Osteoblast (primary cell): ENCODE measurements around the gene THSD8. TPM values are rescaled to one million over a fixed set of nuclear protein-coding genes. Genes with fewer than 3 reads are reported as not detected.

ENCODE experiments used
- DNase-seq: peaks from one replicate; pipeline ENCODE4 v3.0.0; 2011; ENCODE audit warnings: low spot score, mixed read lengths; ENCODE audit not compliant: insufficient read length; ENCODE audit errors: missing footprints
- H2AFZ ChIP-seq: 2 replicates; pipeline ENCODE4 v1.6.0; 2011; ENCODE audit warnings: mild to moderate bottlenecking, low read length
- H3K27ac ChIP-seq: 2 replicates; pipeline ENCODE4 v1.5.1; 2011; ENCODE audit warnings: mild to moderate bottlenecking, low read depth, low read length, moderate library complexity
- H3K27me3 ChIP-seq: 2 replicates; pipeline ENCODE4 v1.6.0; 2012; ENCODE audit warnings: mild to moderate bottlenecking, control low read depth, inconsistent platforms, low read length, moderate library complexity; ENCODE audit not compliant: insufficient read depth
- H3K36me3 ChIP-seq: 2 replicates; pipeline ENCODE4 v1.5.1; 2011; ENCODE audit warnings: mild to moderate bottlenecking, low read length, control low read depth, moderate library complexity; ENCODE audit not compliant: insufficient read depth
- H3K4me1 ChIP-seq: 2 replicates; pipeline ENCODE4 v1.5.1; 2011; ENCODE audit warnings: mild to moderate bottlenecking, low read length, control low read depth, moderate library complexity; ENCODE audit not compliant: insufficient read depth
- H3K4me2 ChIP-seq: 2 replicates; pipeline ENCODE4 v1.6.0; 2011; ENCODE audit warnings: mild to moderate bottlenecking, low read length; ENCODE audit not compliant: insufficient read depth
- H3K4me3 ChIP-seq: fragments of 200-600 bp; sonication (generic); 3 replicates; pipeline ENCODE4 v1.5.1; 2012; ENCODE audit warnings: mild to moderate bottlenecking, low read length, inconsistent platforms; ENCODE audit not compliant: insufficient read depth
- H3K79me2 ChIP-seq: 2 replicates; pipeline ENCODE4 v1.6.0; 2012; ENCODE audit warnings: mild to moderate bottlenecking, low read length, control low read depth, inconsistent platforms; ENCODE audit not compliant: insufficient read depth
- H3K9me3 ChIP-seq: 2 replicates; pipeline ENCODE4 v1.5.1; 2011; ENCODE audit warnings: low read depth, low read length, control low read depth
- H4K20me1 ChIP-seq: 2 replicates; pipeline ENCODE4 v1.6.0; 2012; ENCODE audit warnings: mild to moderate bottlenecking, low read length, control low read depth; ENCODE audit not compliant: insufficient read depth
- total RNA-seq: library from RNA; depleted of rRNA; stranded (reverse); fragments of >200 nt; gene quantifications from 2 replicates; pipeline ENCODE4 v1.2.3, GENCODE V29; 2012
- TF ChIP-seq, protein P1 (sequence below): IDR thresholded peaks from 2 replicates; pipeline ENCODE4 v1.5.1; 2011; ENCODE audit warnings: mild to moderate bottlenecking, low read depth, low read length, moderate library complexity; ENCODE audit errors: extremely low read depth

Gene THSD8
- total RNA-seq, 1 donor, result not detected

DNA sequence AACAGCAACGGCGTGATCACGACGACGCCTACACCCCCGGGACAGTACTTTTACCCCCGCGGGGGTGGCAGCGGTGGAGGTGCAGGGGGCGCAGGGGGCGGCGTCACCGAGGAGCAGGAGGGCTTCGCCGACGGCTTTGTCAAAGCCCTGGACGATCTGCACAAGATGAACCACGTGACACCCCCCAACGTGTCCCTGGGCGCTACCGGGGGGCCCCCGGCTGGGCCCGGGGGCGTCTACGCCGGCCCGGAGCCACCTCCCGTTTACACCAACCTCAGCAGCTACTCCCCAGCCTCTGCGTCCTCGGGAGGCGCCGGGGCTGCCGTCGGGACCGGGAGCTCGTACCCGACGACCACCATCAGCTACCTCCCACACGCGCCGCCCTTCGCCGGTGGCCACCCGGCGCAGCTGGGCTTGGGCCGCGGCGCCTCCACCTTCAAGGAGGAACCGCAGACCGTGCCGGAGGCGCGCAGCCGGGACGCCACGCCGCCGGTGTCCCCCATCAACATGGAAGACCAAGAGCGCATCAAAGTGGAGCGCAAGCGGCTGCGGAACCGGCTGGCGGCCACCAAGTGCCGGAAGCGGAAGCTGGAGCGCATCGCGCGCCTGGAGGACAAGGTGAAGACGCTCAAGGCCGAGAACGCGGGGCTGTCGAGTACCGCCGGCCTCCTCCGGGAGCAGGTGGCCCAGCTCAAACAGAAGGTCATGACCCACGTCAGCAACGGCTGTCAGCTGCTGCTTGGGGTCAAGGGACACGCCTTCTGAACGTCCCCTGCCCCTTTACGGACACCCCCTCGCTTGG, 9.6 kb upstream of the THSD8 start:
- Histone ChIP-seq H3K9me3 (no peaks in the 10 kb centered on the region), H3K4me3 (peak overlapping the region; percentile 98), H3K36me3 (no peaks in the 10 kb centered on the region), H3K27me3 (no peaks in the 10 kb centered on the region), H3K79me2 (peaks cover 21% of the 10 kb centered on the region), H4K20me1 (peaks cover 12% of the 10 kb centered on the region), H3K27ac (peak overlapping the region; percentile 92), H3K4me2 (peak overlapping the region; percentile 88), H2AFZ (no peak overlapping the region), H3K4me1 (peaks cover 30% of the 10 kb centered on the region)
- TF ChIP-seq, protein P1, sequence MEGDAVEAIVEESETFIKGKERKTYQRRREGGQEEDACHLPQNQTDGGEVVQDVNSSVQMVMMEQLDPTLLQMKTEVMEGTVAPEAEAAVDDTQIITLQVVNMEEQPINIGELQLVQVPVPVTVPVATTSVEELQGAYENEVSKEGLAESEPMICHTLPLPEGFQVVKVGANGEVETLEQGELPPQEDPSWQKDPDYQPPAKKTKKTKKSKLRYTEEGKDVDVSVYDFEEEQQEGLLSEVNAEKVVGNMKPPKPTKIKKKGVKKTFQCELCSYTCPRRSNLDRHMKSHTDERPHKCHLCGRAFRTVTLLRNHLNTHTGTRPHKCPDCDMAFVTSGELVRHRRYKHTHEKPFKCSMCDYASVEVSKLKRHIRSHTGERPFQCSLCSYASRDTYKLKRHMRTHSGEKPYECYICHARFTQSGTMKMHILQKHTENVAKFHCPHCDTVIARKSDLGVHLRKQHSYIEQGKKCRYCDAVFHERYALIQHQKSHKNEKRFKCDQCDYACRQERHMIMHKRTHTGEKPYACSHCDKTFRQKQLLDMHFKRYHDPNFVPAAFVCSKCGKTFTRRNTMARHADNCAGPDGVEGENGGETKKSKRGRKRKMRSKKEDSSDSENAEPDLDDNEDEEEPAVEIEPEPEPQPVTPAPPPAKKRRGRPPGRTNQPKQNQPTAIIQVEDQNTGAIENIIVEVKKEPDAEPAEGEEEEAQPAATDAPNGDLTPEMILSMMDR, result no peak
- peak; percentile 91 for DNase-seq

DNA sequence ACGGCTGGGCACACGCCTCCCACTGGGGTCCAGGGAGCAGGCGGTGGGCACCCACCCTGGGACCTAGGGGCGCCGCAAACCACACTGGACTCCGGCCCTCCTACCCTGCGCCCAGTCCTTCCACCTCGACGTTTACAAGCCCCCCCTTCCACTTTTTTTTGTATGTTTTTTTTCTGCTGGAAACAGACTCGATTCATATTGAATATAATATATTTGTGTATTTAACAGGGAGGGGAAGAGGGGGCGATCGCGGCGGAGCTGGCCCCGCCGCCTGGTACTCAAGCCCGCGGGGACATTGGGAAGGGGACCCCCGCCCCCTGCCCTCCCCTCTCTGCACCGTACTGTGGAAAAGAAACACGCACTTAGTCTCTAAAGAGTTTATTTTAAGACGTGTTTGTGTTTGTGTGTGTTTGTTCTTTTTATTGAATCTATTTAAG, 9.0 kb upstream of the THSD8 start:
- peaks cover 12% of the 10 kb centered on the region for H4K20me1 ChIP-seq
- peak overlapping the region; percentile 98 for H3K4me3 ChIP-seq
- no peaks in the 10 kb centered on the region for H3K36me3 ChIP-seq
- H3K27me3 ChIP-seq, result no peaks in the 10 kb centered on the region
- H3K4me1 ChIP-seq, result peaks cover 30% of the 10 kb centered on the region
- H2AFZ ChIP-seq, result no peak overlapping the region
- peak overlapping the region; percentile 92 for H3K27ac ChIP-seq
- peak overlapping the region; percentile 88 for H3K4me2 ChIP-seq
- TF ChIP-seq, protein P1, result no peak
- H3K9me3 ChIP-seq, result no peaks in the 10 kb centered on the region
- H3K79me2 ChIP-seq, result peaks cover 21% of the 10 kb centered on the region
- DNase-seq, result peak; percentile 89

DNA sequence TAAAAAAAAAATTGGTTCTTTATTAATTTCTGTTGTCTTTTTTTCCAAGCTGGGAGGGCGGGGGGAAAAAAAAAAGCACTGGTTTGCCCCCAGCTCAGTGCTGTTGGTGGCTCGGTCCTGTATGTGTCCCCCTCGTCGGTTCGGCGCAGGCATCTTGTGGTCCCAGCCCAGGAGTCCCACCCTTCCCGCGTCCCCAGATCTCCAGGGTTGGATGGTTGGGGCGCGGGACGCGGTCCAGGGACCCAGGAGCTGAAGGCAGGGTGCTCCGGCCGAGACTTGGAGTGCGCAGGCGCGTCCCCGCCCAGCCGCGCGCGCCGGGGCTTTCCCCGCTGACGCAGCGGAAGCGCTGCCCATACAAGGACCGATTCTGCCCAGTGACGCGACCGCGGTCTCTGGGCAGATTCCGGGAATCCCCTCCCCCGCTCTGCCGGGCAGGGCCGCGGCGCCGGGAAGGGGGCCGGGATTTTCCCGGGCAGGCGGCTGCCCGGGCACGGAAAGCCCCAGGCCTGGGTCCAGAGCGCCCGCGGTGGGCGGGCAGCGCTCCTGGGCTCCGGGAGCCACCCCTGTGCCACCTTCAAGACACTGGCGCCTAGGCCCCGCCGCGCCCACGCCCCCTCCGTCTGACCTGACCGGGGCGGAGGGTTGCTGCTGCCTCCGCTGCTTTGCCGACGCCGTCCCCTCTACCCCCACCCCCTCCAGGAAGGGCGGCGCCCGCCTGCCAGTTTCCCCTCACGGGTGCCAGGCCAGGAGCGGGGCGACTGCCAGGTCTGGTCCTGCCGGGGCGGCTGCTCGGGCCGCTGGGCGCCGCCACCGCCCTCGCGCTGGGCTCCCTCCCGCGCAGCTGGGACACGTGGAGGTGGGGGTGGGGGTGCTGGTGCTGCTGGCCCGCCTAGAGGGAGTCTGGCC, 8.3 kb upstream of the THSD8 start:
- Histone ChIP-seq H2AFZ (no peak overlapping the region), H3K27me3 (no peaks in the 10 kb centered on the region), H3K4me1 (peaks cover 24% of the 10 kb centered on the region), H3K4me3 (peak overlapping the region; percentile 98), H4K20me1 (peaks cover 12% of the 10 kb centered on the region), H3K36me3 (no peaks in the 10 kb centered on the region), H3K9me3 (no peaks in the 10 kb centered on the region), H3K4me2 (peak overlapping the region; percentile 88), H3K79me2 (peaks cover 21% of the 10 kb centered on the region), H3K27ac (peak overlapping the region; percentile 92)
- TF ChIP-seq, protein P1, result no peak
- DNase-seq, result peak; percentile 99
